Neural progenitor cell (in vitro differentiated cells): ENCODE measurements around the gene NCKAP1. TPM values are rescaled to one million over a fixed set of nuclear protein-coding genes. Genes with fewer than 3 reads are reported as not detected.

ENCODE experiments used
- DNase-seq: peaks from one replicate; pipeline ENCODE4 v3.0.0-alpha.2; 2016; ENCODE audit warnings: low spot score
- H2AFZ ChIP-seq: fragments of 200-600 bp; sonication (generic); replicated peaks from 2 replicates; pipeline ENCODE4 v1.6.1; 2016; ENCODE audit warnings: antibody characterized with exemption
- H3F3A ChIP-seq: fragments of 200-600 bp; sonication (generic); 2 replicates; pipeline ENCODE4 v1.6.1; 2016; ENCODE audit warnings: antibody characterized with exemption, low read depth
- H3K27ac ChIP-seq: fragments of 200-600 bp; sonication (generic); 2 replicates; pipeline ENCODE4 v1.5.1; 2016; ENCODE audit warnings: mild to moderate bottlenecking
- H3K27me3 ChIP-seq: fragments of 200-600 bp; sonication (generic); 2 replicates; pipeline ENCODE4 v1.6.1; 2016; ENCODE audit warnings: mild to moderate bottlenecking, moderate library complexity
- H3K36me3 ChIP-seq: fragments of 200-600 bp; sonication (generic); 2 replicates; pipeline ENCODE4 v1.5.1; 2016
- H3K4me1 ChIP-seq: fragments of 200-600 bp; sonication (generic); 2 replicates; pipeline ENCODE4 v1.6.1; 2016; ENCODE audit warnings: mixed run types
- H3K4me2 ChIP-seq: fragments of 200-600 bp; sonication (generic); 2 replicates; pipeline ENCODE4 v1.6.1; 2016
- H3K4me3 ChIP-seq: fragments of 200-600 bp; sonication (generic); 2 replicates; pipeline ENCODE4 v1.5.1; 2016
- H3K79me2 ChIP-seq: fragments of 200-600 bp; sonication (generic); 2 replicates; pipeline ENCODE4 v1.6.1; 2016; ENCODE audit warnings: low read depth
- H3K9ac ChIP-seq: fragments of 200-600 bp; sonication (generic); 2 replicates; pipeline ENCODE4 v1.6.1; 2016
- H3K9me3 ChIP-seq: fragments of 200-600 bp; sonication (generic); 2 replicates; pipeline ENCODE4 v1.5.1; 2016; ENCODE audit warnings: low read depth
- H4K20me1 ChIP-seq: fragments of 200-600 bp; sonication (generic); 2 replicates; pipeline ENCODE4 v1.6.1; 2016; ENCODE audit warnings: low read depth
- H3K27ac Mint-ChIP-seq: 3 replicates; pipeline ENCODE4 v1.8.0; 2021; ENCODE audit warnings: mixed read lengths
- H3K27me3 Mint-ChIP-seq: 2 replicates; pipeline ENCODE4 v1.8.0; 2022; ENCODE audit warnings: low read depth, mild to moderate bottlenecking, inconsistent platforms, moderate library complexity, mixed read lengths; ENCODE audit not compliant: insufficient read depth
- H3K36me3 Mint-ChIP-seq: 3 replicates; pipeline ENCODE4 v1.8.0; 2021; ENCODE audit warnings: mixed read lengths
- H3K4me1 Mint-ChIP-seq: 3 replicates; pipeline ENCODE4 v1.8.0; 2021; ENCODE audit warnings: mixed read lengths
- H3K4me3 Mint-ChIP-seq: 3 replicates; pipeline ENCODE4 v1.8.0; 2021; ENCODE audit warnings: mild to moderate bottlenecking, moderate library complexity, mixed read lengths
- H3K9me3 Mint-ChIP-seq: 3 replicates; pipeline ENCODE4 v1.8.0; 2020; ENCODE audit warnings: mixed read lengths
- CTCF ChIP-seq: fragments of 200-600 bp; sonication (generic); IDR thresholded peaks from 2 replicates; pipeline ENCODE4 v1.5.1; 2017; ENCODE audit warnings: antibody characterized with exemption, mild to moderate bottlenecking
- EZH2 ChIP-seq: fragments of 200-600 bp; sonication (generic); IDR thresholded peaks from 2 replicates; pipeline ENCODE4 v1.6.1; 2017; ENCODE audit warnings: antibody characterized with exemption, mild to moderate bottlenecking, moderate library complexity
- EZH2phosphoT487 ChIP-seq: fragments of 200-600 bp; sonication (generic); IDR thresholded peaks from 2 replicates; pipeline ENCODE4 v1.6.1; 2017; ENCODE audit warnings: antibody characterized with exemption
- total RNA-seq: library from RNA; depleted of rRNA; stranded (reverse); fragments of >200 nt; gene quantifications from 2 replicates; pipeline ENCODE4 v1.2.3, GENCODE V29; 2015; ENCODE audit warnings: low replicate concordance

Gene NCKAP1
- total RNA-seq, 1 donor from 2014 or later, result 164 TPM

GRCh38 chr2:182903566-182903965 is 134.7 kb downstream of the NCKAP1 start:
- Histone ChIP-seq H3K36me3 (no peaks in the 10 kb centered on the region), H3K27me3 (no peaks in the 10 kb centered on the region), H3K9ac (no peak overlapping the region), H3K4me1 (peaks cover 16% of the 10 kb centered on the region), H3K4me3 (no peak overlapping the region), H3K79me2 (no peaks in the 10 kb centered on the region), H4K20me1 (no peaks in the 10 kb centered on the region), H3K9me3 (no peaks in the 10 kb centered on the region), H3K27ac (no peak overlapping the region), H3F3A (peaks cover 18% of the 10 kb centered on the region), H2AFZ (no peak overlapping the region), H3K4me2 (no peak overlapping the region)
- H3K36me3 Mint-ChIP-seq, result peaks cover 10% of the 10 kb centered on the region
- no peak overlapping the region for H3K27ac Mint-ChIP-seq
- no peak for TF ChIP-seq EZH2
- no peak for DNase-seq
- no peaks in the 10 kb centered on the region for H3K27me3 Mint-ChIP-seq
- H3K4me3 Mint-ChIP-seq, result no peak overlapping the region
- H3K9me3 Mint-ChIP-seq, result peaks cover 2% of the 10 kb centered on the region
- peaks cover 25% of the 10 kb centered on the region for H3K4me1 Mint-ChIP-seq

GRCh38 chr2:182901748-182902147 is 136.5 kb downstream of the NCKAP1 start:
- no peak overlapping the region for H2AFZ ChIP-seq
- H3K27me3 ChIP-seq, result no peaks in the 10 kb centered on the region
- H3K9ac ChIP-seq, result no peak overlapping the region
- H3F3A ChIP-seq, result peaks cover 6% of the 10 kb centered on the region
- H3K4me2 ChIP-seq, result no peak overlapping the region
- H3K4me3 Mint-ChIP-seq, result no peak overlapping the region
- no peaks in the 10 kb centered on the region for H3K9me3 Mint-ChIP-seq
- H3K27me3 Mint-ChIP-seq, result no peaks in the 10 kb centered on the region
- H3K4me1 Mint-ChIP-seq, result peaks cover 14% of the 10 kb centered on the region
- no peak overlapping the region for H3K4me3 ChIP-seq
- H3K4me1 ChIP-seq, result peaks cover 6% of the 10 kb centered on the region
- no peaks in the 10 kb centered on the region for H3K36me3 ChIP-seq
- no peaks in the 10 kb centered on the region for H3K9me3 ChIP-seq
- DNase-seq, result no peak
- no peak overlapping the region for H3K27ac ChIP-seq
- H3K79me2 ChIP-seq, result no peaks in the 10 kb centered on the region
- no peak overlapping the region for H3K27ac Mint-ChIP-seq
- peaks cover 7% of the 10 kb centered on the region for H3K36me3 Mint-ChIP-seq
- H4K20me1 ChIP-seq, result no peaks in the 10 kb centered on the region
- TF ChIP-seq EZH2 (no peak), EZH2phosphoT487 (no peak), CTCF (no peak)

- H3K4me1 ChIP-seq, result no peaks in the 10 kb centered on the region
- peaks cover 2% of the 10 kb centered on the region for H3K36me3 Mint-ChIP-seq
- H3K27ac Mint-ChIP-seq, result no peak overlapping the region
- H3F3A ChIP-seq, result no peaks in the 10 kb centered on the region
- DNase-seq, result no peak
- no peak overlapping the region for H3K9ac ChIP-seq
- H3K36me3 ChIP-seq, result no peaks in the 10 kb centered on the region
- H3K27me3 ChIP-seq, result no peaks in the 10 kb centered on the region
- H3K4me3 ChIP-seq, result no peak overlapping the region
- no peaks in the 10 kb centered on the region for H3K9me3 ChIP-seq
- no peak overlapping the region for H3K4me3 Mint-ChIP-seq
- no peak for TF ChIP-seq EZH2phosphoT487
- TF ChIP-seq CTCF, result no peak
- TF ChIP-seq EZH2, result no peak
- no peaks in the 10 kb centered on the region for H3K9me3 Mint-ChIP-seq
- no peaks in the 10 kb centered on the region for H3K79me2 ChIP-seq
- H4K20me1 ChIP-seq, result no peaks in the 10 kb centered on the region
- no peaks in the 10 kb centered on the region for H3K4me1 Mint-ChIP-seq
- no peak overlapping the region for H3K27ac ChIP-seq
- H3K27me3 Mint-ChIP-seq, result peaks cover 2% of the 10 kb centered on the region
- no peak overlapping the region for H3K4me2 ChIP-seq
- no peak overlapping the region for H2AFZ ChIP-seq
These were observed 139.5 kb downstream of the NCKAP1 start for GRCh38 chr2:182898718-182899117.

GRCh38 chr2:182897137-182897536 is 141.1 kb downstream of the NCKAP1 start:
- Mint-ChIP-seq H3K9me3 (no peaks in the 10 kb centered on the region), H3K4me1 (peaks cover under 1% of the 10 kb centered on the region), H3K27me3 (peaks cover 2% of the 10 kb centered on the region), H3K36me3 (peaks cover 2% of the 10 kb centered on the region), H3K27ac (no peak overlapping the region), H3K4me3 (no peak overlapping the region)
- Histone ChIP-seq H3K36me3 (no peaks in the 10 kb centered on the region), H3K4me2 (no peak overlapping the region), H4K20me1 (no peaks in the 10 kb centered on the region), H3K27ac (no peak overlapping the region), H2AFZ (no peak overlapping the region), H3K9me3 (no peaks in the 10 kb centered on the region), H3K4me1 (no peaks in the 10 kb centered on the region), H3K9ac (no peak overlapping the region), H3K4me3 (no peak overlapping the region), H3F3A (no peaks in the 10 kb centered on the region), H3K79me2 (no peaks in the 10 kb centered on the region), H3K27me3 (no peaks in the 10 kb centered on the region)
- no peak for DNase-seq
- TF ChIP-seq EZH2phosphoT487 (no peak), EZH2 (no peak), CTCF (no peak)
